GM21390 (cell line): ENCODE measurements around the gene CACNB2.

Source experiments
- ATAC-seq: cut with Tn5 transposase; IDR thresholded peaks from one replicate; pipeline ENCODE4 v1.9.1; 2021; ENCODE audit not compliant: unreplicated experiment

Gene CACNB2

DNA sequence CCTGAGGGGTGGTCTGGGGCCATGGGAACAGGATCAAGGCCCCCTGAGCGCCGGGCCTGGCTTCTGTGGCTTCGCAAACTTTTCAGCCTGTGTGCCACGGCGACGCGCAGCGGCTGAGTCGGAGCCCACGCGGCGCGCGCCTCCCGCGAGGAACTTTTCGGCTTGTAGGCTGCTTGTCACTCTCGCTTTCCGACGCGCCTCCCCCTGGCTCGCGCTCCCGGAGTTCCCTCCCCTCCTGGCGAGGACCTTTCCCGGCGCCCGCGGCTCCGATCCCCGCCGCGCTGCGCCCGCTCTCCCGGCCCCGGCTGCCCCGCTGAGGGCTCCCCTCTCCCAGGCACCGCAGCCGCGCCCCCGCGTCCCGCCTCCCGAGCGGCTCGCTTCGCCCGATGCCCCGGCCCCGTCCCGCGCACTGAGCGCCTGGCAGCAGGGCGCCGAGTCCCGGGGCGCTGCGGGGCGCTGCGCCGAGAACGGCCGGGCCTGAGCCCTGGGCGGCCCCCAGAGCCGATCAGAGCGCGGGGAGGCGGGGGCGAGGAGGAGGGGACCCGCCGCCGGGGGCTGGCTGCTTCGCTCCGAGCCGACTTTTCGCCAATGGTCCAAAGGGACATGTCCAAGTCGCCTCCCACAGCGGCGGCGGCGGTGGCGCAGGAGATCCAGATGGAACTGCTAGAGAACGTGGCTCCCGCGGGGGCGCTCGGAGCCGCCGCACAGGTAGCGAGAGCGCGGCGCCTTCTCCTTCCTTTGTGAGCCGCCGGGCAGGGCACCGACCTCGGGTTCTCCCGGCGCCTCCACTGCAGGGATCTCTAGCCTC, at the start of gene CACNB2:
Gene CACNB2 (plus strand): TSS at position 276 of the 808 bp plus-strand sequence.
- no peak for ATAC-seq

DNA sequence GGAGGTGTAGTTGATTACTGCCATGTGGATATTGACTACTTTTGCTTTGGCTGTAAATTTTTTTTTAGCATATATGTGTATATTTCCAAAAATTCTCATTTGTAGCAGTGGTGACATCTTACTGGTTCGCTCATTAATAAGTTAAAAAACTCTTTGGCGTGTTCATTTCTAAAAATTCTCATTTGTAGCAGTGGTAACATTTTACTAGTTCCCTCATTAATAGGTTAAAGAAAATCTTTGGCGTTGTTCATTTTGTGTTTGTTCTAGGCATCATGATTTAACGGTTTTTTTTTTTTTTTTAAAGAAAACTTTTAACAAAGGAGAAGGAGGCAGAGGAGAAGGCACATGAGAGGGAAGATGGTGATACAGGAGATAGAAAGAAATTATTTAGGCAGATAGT, 45.9 kb upstream of the CACNB2 start:
- ATAC-seq: no peak

DNA sequence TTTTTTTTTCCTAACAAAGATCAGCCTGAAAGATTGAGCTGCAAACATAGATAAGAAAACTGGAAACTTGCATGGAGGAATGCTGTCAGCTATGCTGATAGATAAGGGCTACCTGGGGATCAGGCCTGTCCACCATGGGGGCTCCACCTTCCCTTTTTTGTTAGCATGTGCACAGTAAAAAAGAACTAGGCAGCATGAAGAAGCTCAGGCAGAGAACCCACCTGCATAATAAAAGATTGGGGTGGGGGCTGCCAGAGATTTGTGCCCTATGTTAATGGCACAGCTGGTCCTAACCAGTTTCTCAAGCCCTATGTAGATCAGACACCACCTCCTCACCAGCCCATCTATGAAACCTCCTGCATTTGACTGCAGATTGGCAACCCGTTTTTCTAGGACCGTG, 45.4 kb upstream of the CACNB2 start:
- ATAC-seq: no peak

DNA sequence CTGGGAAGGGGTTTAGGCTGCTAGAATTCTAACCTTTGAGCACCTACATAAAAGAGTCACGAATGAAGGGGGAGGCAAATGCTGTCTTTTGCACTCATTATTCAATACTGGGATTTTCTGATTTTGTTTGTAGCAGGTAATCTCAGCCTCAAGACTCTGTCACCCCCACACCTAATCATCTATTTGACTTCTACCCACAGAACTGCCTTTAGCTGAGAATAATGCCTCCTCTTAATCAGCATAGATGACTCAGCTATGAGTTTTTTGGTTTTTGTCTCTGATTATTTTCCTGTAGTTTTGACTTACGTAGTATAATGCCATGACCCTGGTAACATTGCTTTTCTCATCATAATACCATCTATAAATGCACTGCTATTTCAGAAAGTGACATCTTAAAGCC, 42.7 kb upstream of the CACNB2 start:
- ATAC-seq: no peak

DNA sequence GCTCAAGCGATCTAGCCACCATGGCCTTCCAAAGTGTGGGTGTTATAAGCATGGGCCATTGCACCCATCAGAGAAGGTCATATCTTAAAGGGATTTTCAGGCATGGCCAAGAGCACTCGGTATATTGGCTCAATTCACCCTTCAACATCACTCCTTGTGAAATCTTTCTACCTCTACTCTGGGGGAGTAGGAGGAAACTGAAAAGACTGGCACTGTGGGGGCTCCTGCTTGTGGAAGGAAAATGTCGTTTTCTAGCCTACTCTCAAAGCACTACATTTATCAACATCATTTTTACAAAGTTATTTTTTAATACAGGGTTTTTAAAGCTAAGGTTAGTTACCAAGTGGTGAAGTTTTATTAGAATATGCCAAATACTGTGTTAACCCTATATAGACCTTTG, 42.0 kb upstream of the CACNB2 start:
- ATAC-seq: no peak

DNA sequence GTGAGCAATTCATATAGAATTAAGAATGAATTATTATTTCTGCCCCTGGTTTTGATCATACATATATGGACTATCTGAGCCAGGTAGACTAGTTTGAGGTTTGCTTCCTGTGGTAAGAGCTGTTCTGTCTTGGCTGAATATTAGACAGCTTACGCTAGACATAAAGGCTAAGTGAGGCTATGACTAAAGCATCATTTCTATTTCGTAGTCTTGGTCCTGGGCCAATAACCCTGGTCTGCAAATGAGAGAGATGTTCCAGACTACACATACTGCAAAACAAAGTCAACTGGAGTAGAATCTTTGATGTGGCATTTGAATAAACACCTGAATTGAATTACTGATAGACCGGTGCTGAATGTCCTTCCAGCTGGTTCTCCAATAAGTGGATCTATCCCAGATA, 40.8 kb upstream of the CACNB2 start:
- no peak for ATAC-seq

DNA sequence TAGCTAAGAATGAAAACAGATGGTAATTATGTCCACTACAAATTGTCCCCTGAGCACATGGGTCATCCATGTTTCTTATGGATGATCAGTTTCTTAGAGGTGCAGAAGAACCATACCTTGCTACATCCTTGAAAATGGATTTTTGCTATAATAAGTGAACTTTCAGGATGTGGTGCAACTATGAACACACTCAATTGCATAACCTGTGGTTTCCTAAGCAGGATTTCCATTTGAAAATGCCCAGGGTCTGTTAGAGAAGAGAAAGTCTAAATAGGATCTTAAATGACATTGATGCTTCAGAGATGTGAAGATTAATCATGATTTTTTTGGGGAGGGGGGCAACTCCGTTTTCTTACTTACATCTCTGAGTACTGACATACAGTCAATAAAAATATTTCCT, 39.6 kb upstream of the CACNB2 start:
- no peak for ATAC-seq

DNA sequence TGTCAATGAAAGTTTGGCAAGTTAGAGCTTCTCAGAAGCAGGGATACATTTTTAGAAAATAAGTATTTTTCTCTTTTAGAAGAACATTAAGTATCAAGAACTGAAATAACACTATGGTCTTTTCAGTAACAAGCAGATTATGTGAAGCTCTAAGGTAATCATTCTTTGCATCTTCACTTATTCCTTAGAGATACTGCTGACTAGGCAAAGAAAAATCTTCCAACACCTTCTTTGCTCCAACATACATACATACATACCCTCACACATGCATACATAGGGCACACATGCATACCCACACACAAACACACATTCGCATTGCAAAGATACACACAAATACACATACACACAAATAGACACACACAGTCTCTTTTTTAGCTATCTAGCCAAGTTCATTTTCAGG, 37.8 kb upstream of the CACNB2 start:
- no peak for ATAC-seq

DNA sequence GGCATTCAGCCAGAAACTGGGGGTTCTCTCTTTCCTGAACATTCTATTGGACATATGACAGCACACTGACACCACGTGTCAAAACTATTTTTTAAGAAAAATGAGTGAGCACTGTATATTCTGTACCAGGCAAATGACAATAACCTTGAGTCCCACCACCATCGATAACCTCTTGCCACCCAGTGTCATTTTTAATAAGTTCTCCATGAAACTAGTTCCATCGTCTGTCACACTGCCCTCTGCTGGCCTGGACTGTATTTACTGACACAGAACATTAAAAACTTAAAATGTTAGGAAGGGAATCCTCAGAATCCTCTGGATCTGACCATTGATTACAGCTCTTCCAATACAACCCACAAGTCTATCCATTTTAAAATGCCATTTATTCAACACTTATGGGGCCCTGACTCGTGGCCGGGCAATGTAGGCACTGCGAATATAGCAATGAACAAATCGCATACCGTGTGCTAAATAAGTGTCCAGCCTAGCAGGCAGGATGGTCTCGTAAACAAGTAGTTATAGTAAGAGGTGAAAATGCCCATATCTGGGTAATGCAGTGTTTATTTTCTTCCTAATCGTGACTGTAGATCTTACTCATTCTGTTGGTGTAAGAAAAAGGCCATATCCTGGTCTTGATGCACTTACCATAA, 35.9 kb upstream of the CACNB2 start:
- ATAC-seq: no peak

DNA sequence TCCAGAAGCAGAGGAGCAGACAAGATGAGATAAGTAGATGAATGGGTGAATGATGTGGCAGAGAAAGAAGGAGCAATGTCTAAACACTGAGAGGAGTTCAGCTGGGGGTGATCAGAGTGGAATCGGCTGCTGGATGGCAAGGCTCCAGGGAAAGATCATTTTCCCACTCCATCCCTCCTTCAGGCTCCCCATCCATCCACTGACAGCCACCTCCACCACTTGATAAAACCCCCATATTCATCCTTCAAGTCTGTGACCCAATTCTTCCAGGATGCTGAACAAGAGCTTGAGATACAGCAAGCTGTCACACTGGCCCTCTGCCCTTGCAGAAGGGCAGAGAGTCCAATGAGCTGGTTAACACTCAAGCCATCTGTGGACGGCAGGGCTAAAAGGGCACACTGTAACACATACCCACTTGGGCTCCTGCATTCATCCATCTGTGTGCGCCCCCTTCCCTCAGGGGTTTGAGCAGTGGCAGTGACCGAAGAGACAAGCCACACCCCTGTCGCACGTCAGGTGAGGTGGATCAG, 30.8 kb upstream of the CACNB2 start:
- no peak for ATAC-seq

DNA sequence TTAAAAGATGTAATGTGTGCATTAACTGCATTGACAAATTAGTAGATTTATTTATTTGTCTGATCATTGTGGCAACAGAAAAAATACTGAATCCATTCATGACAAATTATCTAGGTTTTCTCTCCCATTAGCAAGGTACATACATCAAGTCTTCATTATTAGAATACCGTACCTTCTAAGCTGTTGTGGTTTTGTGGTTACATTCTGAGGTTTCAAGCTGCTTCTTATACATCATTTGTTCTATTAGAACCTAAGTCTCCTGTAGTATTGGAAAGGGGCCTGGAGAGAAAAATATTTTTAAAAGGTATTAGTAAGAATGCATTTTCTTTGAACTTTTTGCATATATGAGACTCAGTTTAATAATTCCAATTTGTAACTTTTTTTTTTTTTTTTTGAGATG, 26.3 kb upstream of the CACNB2 start:
- no peak for ATAC-seq

DNA sequence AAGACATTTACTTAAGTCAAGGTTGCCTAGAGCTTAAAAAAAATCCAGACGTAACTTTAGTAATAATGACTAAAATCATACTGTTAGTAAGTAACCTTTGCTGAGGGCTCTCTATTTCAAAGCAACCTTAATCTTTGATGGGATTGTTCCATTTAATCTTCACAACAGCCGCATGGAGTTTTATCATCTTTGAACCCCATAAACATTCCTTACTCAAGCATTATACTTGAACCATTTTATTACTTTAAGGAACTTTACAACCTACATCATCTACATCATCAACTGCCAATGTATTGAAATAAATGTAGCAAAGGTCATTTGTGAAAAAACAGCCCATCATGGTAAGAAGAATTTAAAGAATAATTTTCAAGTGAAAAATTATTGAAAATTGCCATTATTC, 22.9 kb upstream of the CACNB2 start:
- ATAC-seq: no peak

DNA sequence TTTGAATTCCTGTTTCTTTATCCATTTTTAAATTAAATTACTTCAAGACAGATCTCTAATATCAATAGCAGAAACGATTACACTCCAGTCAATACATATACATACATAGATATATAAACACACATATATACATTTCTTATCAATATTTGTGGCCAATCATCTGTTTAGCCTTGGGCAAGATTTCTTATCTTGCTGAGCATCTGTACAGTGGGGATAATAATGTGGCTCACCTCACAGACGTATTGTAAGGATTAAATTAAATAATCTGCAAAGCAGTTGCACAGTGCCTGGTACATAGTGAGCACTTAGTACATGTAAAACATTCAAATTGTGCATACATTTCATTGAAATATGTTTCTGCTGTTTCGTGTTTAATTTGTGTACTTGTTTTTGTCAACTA, 17.5 kb upstream of the CACNB2 start:
- ATAC-seq: no peak

DNA sequence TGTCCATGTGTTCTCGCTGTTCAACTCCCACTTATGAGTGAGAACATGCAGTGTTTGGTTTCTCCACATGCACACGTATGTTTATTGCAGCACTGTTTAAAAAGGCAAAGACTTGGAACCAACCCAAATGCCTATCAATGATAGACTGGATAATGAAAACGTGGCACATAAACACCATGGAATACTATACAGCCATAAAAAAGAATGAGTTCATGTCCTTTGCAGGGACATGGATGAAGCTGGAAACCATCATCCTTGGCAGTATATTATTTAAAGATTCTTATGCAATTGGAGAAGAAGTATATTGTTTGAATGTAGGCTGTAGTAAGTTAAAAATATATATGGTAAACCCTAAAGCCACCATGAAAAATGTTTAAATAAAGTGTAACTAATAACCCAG, 7.2 kb upstream of the CACNB2 start:
- no peak for ATAC-seq

DNA sequence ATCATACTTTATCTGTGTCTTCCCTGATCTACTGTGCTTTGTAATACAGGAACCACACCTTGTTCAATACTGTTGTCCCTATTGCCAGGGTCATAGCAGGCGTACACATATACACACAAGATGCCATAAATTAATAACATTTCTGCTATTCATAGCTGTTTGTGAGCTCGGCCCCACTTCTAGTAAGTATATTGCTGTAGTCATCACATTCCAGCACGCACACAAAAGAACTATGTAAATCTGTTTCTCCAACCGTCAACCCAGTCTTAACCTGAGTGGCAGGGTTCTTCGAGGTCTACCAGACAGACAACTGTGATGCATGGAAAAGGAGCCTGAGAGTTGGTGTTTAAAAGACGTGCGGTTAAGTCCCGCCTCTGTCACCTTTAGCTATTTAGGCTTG, 5.7 kb upstream of the CACNB2 start:
- no peak for ATAC-seq

DNA sequence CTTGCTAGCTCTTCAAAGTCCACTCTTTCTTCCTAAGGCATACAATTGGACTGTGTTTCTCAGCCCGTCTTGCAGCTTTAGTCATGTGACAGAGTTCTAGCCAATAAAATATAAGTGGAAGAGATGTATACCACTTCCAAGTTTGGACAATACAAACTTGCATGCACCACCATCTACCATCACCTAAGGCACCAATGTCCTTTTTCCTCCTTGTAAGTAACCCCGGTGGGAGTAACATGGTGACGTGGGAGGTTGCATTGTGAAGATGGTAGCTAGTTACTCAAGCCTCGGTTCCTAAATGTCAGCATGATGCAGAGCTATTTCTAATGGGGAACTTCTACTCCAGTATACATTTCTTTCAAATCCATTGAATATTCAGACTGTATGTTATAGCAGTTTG, 5.3 kb upstream of the CACNB2 start:
- ATAC-seq: no peak

DNA sequence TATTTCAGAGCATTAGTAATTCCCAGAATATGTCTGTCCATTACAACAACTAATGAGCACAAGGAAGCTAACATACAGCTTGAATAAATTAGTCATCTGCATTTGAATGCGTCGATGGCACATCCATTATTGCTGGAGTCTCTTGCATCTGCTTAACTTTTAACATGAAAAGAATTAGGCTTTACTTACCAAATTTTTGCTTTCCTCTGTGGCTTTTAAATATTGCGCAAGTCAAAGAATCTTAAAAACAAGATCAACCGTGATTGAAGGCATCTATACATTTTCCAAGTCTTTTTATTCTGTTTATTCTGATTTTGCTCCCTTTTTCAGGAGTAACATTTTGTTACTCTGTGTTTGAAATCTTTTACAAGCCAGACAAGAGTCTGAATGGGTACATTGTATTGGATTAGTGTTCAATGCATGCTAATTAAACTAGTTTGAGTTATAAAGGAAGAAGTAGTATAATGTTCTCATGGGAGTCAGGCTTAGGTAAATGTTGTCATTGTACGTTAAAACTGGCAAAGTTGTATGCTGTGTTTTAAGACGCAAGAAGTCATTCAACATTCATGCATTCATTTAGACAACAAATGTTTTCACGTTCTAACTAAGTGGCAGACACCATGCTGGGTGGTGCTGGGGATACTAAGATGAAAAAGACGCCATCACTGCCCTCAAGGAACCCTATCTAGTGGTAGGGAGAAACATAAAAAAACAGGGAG, 4.0 kb upstream of the CACNB2 start:
- ATAC-seq: no peak

DNA sequence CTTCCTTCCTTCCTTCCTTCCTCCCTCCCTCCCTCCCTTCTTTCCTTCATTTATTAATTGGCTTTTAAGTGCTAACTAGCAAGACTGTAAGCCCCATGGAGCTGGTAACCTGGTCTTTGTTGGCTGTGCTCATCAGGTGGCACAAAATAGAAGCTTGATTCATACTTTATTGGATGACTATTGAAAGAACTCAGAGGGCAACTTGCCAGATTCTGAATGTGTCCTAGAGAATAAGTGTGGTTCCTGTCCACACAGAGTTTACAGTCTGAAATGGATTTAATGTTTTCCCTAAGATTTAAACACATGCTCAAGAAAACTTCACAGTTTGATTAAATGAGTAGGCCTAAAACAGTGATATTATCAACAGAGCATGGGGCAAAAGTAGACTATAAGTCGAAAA, 3.1 kb upstream of the CACNB2 start:
- no peak for ATAC-seq

DNA sequence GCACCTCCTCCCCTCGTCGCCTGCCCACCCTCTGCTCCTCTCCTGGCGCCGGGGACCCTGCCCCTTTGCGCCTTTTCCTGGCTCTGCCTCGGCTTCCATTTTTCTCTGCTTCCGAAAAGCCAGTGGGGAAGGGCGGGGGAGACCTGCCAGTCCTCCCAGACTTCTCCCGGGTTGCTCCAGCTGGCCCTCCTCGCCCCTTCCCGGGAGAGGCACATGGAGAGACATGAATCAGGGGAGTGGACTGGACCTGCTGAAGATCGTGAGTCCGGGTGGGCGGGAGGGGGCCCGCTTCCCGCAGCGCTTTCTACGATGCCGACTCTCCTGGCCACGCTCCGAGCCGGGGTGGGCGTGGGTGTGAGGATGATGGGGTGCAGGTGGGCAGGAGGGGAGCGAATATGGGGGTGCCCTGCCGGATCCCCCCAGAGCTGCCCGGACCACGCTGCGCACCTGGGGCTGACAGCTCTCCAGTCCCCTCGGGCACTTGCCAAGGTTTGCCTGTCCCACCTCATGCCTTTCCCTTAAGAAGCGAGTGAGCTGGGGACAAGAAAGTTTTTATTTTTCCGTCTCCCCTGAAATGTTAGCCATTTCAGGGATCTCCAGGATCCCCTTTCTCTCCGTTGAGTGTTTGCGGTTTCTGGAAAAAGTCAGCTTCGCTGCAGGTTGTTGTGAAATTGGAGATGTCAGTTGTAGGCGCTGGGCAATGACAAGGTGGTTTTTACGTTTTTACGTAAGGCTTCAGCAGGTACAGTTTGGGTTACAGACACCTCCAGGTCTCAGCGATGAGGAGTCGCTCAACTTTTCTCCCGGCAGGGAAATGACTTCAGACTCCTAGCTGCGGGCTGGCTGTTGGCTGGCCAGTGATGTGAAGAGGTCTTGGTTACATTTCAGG, 977 bp downstream of the CACNB2 start:
- ATAC-seq: no peak

DNA sequence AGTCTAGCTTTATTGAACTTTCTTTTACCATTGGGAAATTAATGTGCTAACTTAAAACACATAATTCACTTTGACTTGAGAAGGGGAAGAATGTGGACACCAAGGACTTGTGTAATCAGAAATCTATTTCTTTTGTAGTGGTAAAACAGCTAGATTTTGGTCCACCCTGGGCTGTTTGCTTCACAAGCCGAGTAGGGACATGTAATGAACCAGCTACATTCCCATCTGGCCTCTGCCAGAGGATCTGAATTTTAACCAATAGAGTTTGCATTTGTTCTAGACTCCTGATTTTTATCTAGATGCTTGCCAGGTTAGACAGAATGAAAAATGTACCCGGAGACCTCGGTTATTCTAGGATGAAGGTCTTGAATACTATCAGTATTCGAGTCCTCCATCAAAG, 1.9 kb downstream of the CACNB2 start:
- no peak for ATAC-seq

DNA sequence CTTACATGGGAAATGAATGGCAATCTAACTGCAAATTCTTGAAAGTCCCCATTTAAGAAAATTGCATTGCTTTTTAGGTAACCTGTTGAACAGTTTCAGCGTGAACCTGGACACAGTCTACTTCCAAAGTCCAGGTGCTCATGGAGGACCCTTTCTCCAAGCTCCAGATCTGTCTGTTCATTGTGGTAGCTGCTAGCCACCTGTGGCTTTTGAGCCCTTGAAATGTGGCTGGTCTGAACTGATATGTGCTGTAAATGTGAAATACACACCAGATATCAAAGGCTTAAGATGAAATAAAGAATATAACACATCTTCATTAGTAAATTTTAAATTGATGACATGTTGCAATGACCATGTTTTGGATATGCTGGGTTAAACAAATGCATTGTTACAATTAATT, 4.2 kb downstream of the CACNB2 start:
- ATAC-seq: no peak
